ENCODE results near the gene AFG3L2. TPM values are rescaled to one million over a fixed set of nuclear protein-coding genes. Genes with fewer than 3 reads are reported as not detected.

Gene AFG3L2
- total and polyA plus RNA-seq, 7 donors, result 88.8 to 163 (median 106) TPM

- no peak overlapping the region for H3K27ac ChIP-seq
- H3K4me3 ChIP-seq, result no peak overlapping the region
- H3K4me1 ChIP-seq, result no peaks in the 10 kb centered on the region
- intact Hi-C loops (cut with DNase I), result no loop called here
- DNase-seq (no peak), ATAC-seq (no peak)
- TF ChIP-seq CTCF (IDR thresholded peaks at IDR 0.05), result peak; percentile 10
- H3K27me3 ChIP-seq (ENCODE audit: insufficient read depth in 3 of 3, low read length in 2 of 3), result peaks cover 0 to 7% (median 0%) of the 10 kb centered on the region in 3 donors
- H3K36me3 ChIP-seq (ENCODE audit: insufficient read depth in 1 of 2, low read depth in 1 of 2), result no peaks in the 10 kb centered on the region
- 55 to 61% (median 55%) methylated on average over 8 of the region's 8 CpGs for WGBS, 3 donors
- H3K9me3 ChIP-seq, result no peaks in the 10 kb centered on the region
Measured at GRCh38 chr18:12394428-12394827, 17.4 kb upstream of the AFG3L2 start.

DNA sequence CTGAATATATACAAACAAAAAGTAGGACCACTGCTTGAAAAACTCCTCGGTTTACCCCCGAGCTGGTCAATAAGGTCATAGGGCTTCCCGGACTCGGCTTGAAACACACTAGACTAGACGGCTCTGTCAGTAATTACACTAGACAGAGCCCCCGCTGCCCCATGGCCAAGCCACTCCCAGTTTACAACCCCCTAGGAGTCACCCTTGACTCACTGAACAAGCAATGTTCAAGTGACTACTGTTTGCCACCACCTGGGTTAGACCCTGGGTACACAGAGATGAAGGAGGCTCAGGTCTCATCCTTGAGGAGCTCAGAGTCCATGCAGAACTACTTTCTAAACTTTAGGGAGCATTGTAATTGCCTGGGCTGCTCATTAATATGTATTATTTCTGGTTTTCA is 17.0 kb upstream of the AFG3L2 start:
- H3K27ac ChIP-seq, result no peak overlapping the region
- no peak for ATAC-seq
- no peak for DNase-seq
- intact Hi-C loops (cut with DNase I), result loop anchor here (2.0 kb wide), 1 partner anchor 265 kb away; the partner anchor contains the start of gene SPIRE1 (in 2 of the 2)
- H3K9me3 ChIP-seq, result no peaks in the 10 kb centered on the region
- H3K4me3 ChIP-seq, result no peak overlapping the region
- peaks cover 0 to 3% (median 0%) of the 10 kb centered on the region in 3 donors for H3K27me3 ChIP-seq (ENCODE audit: insufficient read depth in 3 of 3, low read length in 2 of 3)
- WGBS, 3 donors, result 67 to 73% (median 69%) methylated on average over 6 of the region's 6 CpGs
- H3K4me1 ChIP-seq, result no peaks in the 10 kb centered on the region
- no peaks in the 10 kb centered on the region for H3K36me3 ChIP-seq (ENCODE audit: insufficient read depth in 1 of 2, low read depth in 1 of 2)
- TF ChIP-seq CTCF (IDR thresholded peaks at IDR 0.05), result no peak

DNA sequence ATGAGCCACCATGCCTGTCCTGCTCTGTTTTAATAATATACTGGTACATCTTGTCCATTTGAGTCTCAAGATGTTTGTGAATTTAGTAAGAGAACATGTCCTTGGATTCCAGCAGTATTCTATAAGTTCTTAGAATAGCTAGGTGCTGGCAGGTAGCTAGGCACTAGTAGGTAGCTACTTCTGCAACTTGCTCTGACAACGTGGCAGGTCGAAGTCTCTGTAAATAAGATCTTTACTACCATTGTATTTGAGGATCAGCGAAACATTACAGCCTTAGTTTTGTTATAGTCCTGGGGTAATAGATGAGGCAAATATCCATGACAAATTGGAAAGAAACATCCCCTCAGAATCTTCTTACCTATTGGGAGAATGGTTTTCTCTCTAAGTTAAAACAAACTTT is 16.5 kb upstream of the AFG3L2 start:
- Histone ChIP-seq H3K27me3 (ENCODE audit: insufficient read depth in 3 of 3, low read length in 2 of 3) (no peaks in the 10 kb centered on the region), H3K4me1 (no peaks in the 10 kb centered on the region), H3K27ac (no peak overlapping the region), H3K4me3 (no peak overlapping the region), H3K36me3 (ENCODE audit: insufficient read depth in 1 of 2, low read depth in 1 of 2) (no peaks in the 10 kb centered on the region), H3K9me3 (no peaks in the 10 kb centered on the region)
- ATAC-seq, result no peak
- no peak for DNase-seq
- WGBS, 3 donors, result 82 to 90% (median 86%) methylated on average over 3 of the region's 3 CpGs
- intact Hi-C loops (cut with DNase I), result loop anchor here (2.0 kb wide), 1 partner anchor 265 kb away; the partner anchor contains the start of gene SPIRE1 (in 2 of the 2)
- no peak for TF ChIP-seq CTCF (IDR thresholded peaks at IDR 0.05)

DNA sequence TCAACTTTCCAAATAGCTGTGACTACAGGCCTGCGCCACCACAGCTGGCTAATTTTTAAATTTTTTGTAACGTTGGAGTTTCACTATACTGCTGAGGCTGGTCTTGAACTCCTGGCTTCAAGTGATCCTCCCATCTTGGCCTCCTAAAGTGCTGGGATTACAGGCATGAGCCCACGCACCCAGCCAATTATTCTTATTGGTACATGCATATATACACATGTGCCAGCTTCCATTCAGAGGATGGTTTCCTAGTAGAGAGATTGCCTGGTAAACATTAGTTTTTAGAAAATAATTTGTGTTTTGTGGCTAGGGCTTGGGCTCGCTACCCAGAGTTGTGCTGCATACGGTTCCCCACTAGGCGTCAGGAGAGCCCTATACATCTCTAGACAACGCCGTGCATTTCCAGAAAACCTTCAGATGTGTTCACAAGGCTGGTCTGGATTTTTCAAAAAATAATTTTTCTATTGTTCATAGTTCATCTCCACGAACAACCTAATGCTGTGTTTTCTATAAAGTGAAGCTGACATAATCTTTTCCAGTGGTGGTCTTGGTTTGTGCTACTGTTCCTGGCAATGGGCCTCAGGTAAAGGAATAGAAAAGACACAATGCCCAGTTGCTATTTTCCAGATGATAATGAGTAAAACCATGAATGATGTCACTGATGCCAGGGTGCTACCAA is 14.6 kb upstream of the AFG3L2 start:
- Histone ChIP-seq H3K36me3 (ENCODE audit: insufficient read depth in 1 of 2, low read depth in 1 of 2) (no peaks in the 10 kb centered on the region), H3K27ac (no peak overlapping the region), H3K4me1 (no peaks in the 10 kb centered on the region), H3K27me3 (ENCODE audit: insufficient read depth in 3 of 3, low read length in 2 of 3) (no peaks in the 10 kb centered on the region), H3K4me3 (no peak overlapping the region), H3K9me3 (no peaks in the 10 kb centered on the region)
- peak; percentile 50 to 56 for DNase-seq
- 14 to 19% (median 17%) methylated on average over 9 of the region's 9 CpGs for WGBS, 3 donors
- peak; percentile 91 for TF ChIP-seq CTCF (IDR thresholded peaks at IDR 0.05)
- peak; percentile 84 to 98 (median 91) for ATAC-seq
- intact Hi-C loops (cut with DNase I), result loop anchor here (1.0 to 2.0 kb wide), 2 partner anchors 31 to 267 kb away; partner anchors contain the start of gene SPIRE1 (in 2 of the 2)
